HG03066 (cell line): ENCODE measurements around the gene CTSS.

Experiments
- ATAC-seq: cut with Tn5 transposase; IDR thresholded peaks from one replicate; pipeline ENCODE4 v1.9.1; 2021; ENCODE audit warnings: low read depth; ENCODE audit not compliant: unreplicated experiment

The CTSS gene

DNA sequence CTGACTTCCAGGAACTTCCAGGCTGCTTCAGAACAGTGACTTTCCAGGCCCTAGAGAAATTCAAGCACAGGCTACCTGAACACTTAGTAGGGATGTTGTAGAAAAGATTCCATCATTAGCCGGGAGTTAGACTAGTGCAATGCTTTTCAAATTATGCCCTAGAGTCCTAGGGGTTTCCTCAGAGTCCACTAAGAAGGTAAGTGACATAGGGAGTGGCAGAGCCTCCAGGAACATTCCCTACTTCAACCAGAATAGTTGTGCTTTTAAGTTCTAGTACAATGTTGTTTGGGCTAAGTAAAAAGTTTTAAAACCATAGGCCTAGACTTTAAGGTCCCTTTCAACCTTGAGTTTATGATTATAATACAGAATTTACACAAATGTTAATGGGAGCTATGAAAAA lies 59.5 kb downstream of the CTSS start:
- ATAC-seq, result no peak

- no peak for ATAC-seq
Measured at GRCh38 chr1:150703427-150703826, 62.2 kb downstream of the CTSS start.

DNA sequence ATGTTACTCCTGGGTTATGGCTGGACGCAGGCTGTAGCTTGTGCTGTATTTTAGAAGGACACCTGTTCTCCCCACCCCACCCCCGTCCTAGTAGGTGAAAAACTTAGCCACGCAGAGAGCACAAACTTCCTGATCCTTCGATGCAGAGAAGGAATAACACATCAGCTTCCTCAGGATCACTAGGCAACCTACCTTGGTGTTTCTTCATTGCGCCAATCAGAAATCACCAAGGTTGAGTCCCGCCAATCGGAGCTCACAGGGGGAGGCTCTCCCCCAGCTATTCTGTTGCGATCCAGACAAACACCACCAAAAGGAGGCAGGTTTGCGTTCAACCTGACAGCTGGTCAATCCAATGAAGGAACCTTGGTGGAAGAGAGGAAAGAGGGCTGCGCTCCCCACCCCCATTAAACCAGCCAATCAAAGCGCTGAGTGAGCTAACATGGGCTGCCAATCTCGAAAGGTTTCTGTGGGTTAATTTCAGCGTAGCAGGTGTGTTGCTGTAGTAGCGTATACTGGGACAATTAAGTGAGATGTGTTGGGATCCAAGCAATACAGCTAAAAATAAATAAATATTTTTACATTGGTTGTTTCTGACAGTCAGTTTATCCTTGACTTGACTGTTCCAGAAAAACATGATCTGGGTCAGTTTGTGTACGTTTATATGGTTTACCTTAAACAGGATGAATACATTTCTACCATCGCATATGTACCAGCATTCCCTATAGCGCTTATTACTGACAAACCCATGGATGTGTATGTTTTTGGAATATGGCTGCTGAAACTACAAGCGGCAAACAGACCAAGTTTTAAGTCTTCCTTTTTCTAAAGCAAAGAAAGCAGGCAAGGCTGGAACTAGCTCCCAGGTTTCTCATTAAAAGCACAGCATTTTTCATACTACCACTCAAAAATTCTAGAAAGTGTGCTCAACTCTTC lies 68.3 kb downstream of the CTSS start, which contains the start of gene GOLPH3L:
Gene GOLPH3L (minus strand): TSS at position 160 of the 933 bp plus-strand sequence. CDS start 2,316 bp downstream, outside the sequence.
- ATAC-seq, result peak; percentile 99

DNA sequence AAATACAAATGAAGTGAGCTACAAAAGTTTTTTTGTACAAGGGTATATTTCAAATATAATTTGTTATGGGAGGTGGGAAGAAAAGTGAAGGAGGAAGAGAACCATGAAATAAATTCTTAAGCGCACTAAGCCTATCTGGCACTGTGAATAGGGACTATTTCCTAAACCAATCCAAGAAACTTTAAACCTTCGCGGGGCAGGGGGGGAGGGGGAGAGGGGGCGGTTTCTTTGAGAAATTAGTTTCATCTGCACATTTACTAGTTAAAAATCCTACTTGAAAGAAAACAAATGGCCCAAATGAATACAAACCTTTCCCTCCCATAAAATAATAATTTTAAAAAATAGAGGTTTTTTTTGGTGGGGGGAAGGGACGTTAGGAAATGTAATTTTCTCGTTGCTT lies 69.0 kb downstream of the CTSS start:
- ATAC-seq, result no peak

DNA sequence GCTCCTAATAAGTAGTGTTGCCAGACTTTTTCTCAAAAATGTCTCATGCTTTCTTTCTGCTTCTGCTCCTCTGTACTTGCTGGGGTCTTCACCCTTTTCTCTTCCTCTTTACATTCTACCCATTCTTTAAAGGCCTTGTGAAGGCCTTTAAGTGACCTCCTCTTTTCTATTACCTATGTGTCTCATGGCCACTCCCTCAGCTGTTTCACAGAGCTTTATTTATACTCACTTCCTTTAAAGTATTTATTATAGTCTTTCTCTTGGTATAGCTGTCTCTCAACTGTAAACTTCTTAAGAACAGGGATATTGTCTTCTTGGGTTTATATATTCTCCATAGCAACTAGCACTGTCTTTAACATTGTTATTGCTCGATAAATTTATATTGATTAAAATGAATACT lies 69.4 kb downstream of the CTSS start:
- ATAC-seq, result no peak

- ATAC-seq, result no peak
Measured at GRCh38 chr1:150695561-150695960, 70.0 kb downstream of the CTSS start.

- ATAC-seq, result no peak
Measured at GRCh38 chr1:150692720-150693119, 72.9 kb downstream of the CTSS start.

GRCh38 chr1:150688763-150689162 lies 76.8 kb downstream of the CTSS start:
- ATAC-seq, result no peak

GRCh38 chr1:150686275-150686674 lies 79.3 kb downstream of the CTSS start:
- no peak for ATAC-seq

DNA sequence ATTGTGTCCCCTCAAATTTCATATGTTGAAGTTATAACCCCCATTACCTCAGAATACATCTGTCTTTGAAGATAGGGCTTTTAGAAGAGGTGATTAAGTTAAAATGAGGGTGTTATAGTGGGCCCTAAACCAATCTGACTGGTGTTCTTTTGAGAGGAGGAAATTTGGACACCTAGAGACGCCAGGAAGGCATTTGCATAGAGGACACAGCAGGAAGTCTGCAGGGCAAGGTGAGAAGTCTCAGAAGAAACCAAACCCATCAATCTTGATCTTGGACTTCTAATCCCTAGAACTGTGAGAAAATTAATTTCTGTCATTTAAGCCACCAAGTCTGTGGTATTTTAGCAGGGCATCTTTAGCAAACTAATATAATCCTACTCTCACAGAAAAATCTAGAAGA lies 81.7 kb downstream of the CTSS start:
- no peak for ATAC-seq
